MM.1S (cell line): ENCODE results near the gene MS4A4E.

Source experiments
- DNase-seq: peaks from one replicate; pipeline ENCODE4 v3.0.0-alpha.2; 2015
- H2AFZ ChIP-seq: fragments of 300-600 bp; sonication (generic); 2 replicates; pipeline ENCODE4 v1.6.0; 2016; ENCODE audit warnings: antibody characterized with exemption, low read length
- H3F3A ChIP-seq: fragments of 300-600 bp; sonication (generic); 2 replicates; pipeline ENCODE4 v1.6.1; 2016; ENCODE audit warnings: mild to moderate bottlenecking, antibody characterized with exemption, low read length, moderate library complexity, mixed read lengths; ENCODE audit not compliant: insufficient read depth
- H3K27ac ChIP-seq: fragments of 300-600 bp; sonication (generic); 2 replicates; pipeline ENCODE4 v1.5.1; 2016; ENCODE audit warnings: mild to moderate bottlenecking, low read length
- H3K27me3 ChIP-seq: fragments of 300-600 bp; sonication (generic); replicated peaks from 2 replicates; pipeline ENCODE4 v1.6.0; 2016; ENCODE audit warnings: low read length; ENCODE audit not compliant: insufficient read depth
- H3K36me3 ChIP-seq: fragments of 300-600 bp; sonication (generic); replicated peaks from 2 replicates; pipeline ENCODE4 v1.6.1; 2016; ENCODE audit warnings: mild to moderate bottlenecking, low read length, mixed read lengths; ENCODE audit not compliant: insufficient read depth
- H3K4me1 ChIP-seq: fragments of 300-600 bp; sonication (generic); 2 replicates; pipeline ENCODE4 v1.6.1; 2016; ENCODE audit warnings: low read length, mixed read lengths
- H3K4me2 ChIP-seq: fragments of 300-600 bp; sonication (generic); 2 replicates; pipeline ENCODE4 v1.6.0; 2016; ENCODE audit warnings: low read depth, low read length
- H3K4me3 ChIP-seq: fragments of 300-600 bp; sonication (generic); 2 replicates; pipeline ENCODE4 v1.5.1; 2016; ENCODE audit warnings: low read length, mixed read lengths
- H3K79me2 ChIP-seq: fragments of 300-600 bp; sonication (generic); 2 replicates; pipeline ENCODE4 v1.6.1; 2016; ENCODE audit warnings: mixed run types, low read length, mixed read lengths
- H3K9ac ChIP-seq: fragments of 300-600 bp; sonication (generic); 2 replicates; pipeline ENCODE4 v1.6.1; 2016; ENCODE audit warnings: low read length, mixed read lengths
- H3K9me2 ChIP-seq: fragments of 300-600 bp; sonication (generic); replicated peaks from 2 replicates; pipeline ENCODE4 v1.6.1; 2016; ENCODE audit warnings: mild to moderate bottlenecking, low read length, mixed read lengths; ENCODE audit not compliant: insufficient read depth
- H3K9me3 ChIP-seq: fragments of 300-600 bp; sonication (generic); replicated peaks from 2 replicates; pipeline ENCODE4 v1.6.1; 2016; ENCODE audit warnings: mild to moderate bottlenecking, low read length, mixed read lengths; ENCODE audit not compliant: insufficient read depth
- H4K20me1 ChIP-seq: fragments of 300-600 bp; sonication (generic); 2 replicates; pipeline ENCODE4 v1.6.1; 2016; ENCODE audit warnings: mild to moderate bottlenecking, low read length, moderate library complexity, mixed read lengths; ENCODE audit not compliant: insufficient read depth
- EZH2 ChIP-seq: fragments of 300-600 bp; sonication (generic); optimal IDR thresholded peaks from 2 replicates; pipeline ENCODE3; 2017; ENCODE audit warnings: low read depth, mild to moderate bottlenecking, antibody characterized with exemption, low read length, mixed read lengths
- EZH2phosphoT487 ChIP-seq: fragments of 300-600 bp; sonication (generic); IDR thresholded peaks from 2 replicates; pipeline ENCODE4 v1.6.1; 2018; ENCODE audit warnings: antibody characterized with exemption, low read length
- TF ChIP-seq, protein P1 (sequence below): fragments of 300-600 bp; sonication (generic); IDR thresholded peaks from 2 replicates; pipeline ENCODE4 v1.5.1; 2016; ENCODE audit warnings: antibody characterized with exemption, low read length, mixed read lengths

The MS4A4E gene

DNA sequence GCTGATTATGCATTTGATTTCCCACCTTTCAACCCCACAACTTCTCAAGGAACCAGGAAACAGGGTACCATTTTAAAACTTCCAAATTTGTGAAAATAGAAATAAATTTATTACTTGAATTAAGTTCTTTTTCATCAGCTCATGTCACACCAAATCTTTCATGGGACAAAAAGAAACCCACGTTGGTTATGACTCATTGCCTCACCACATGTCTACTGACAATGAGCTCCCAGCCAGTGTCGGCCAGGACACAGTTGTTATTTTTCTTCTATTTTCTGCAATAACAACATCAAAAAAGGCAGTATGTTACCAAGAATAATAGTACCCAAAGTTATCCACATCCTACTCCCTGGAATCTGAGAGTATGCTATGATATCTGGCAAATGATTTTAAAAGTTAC lies 77.4 kb downstream of the MS4A4E start:
- Histone ChIP-seq H3K4me2 (no peak overlapping the region), H3F3A (no peaks in the 10 kb centered on the region), H3K27ac (no peak overlapping the region), H3K9ac (no peak overlapping the region), H3K36me3 (no peaks in the 10 kb centered on the region), H4K20me1 (no peaks in the 10 kb centered on the region), H3K9me2 (no peaks in the 10 kb centered on the region), H2AFZ (no peak overlapping the region), H3K4me3 (no peak overlapping the region), H3K9me3 (no peaks in the 10 kb centered on the region), H3K4me1 (no peaks in the 10 kb centered on the region), H3K27me3 (no peaks in the 10 kb centered on the region), H3K79me2 (no peaks in the 10 kb centered on the region)
- no peak for DNase-seq
- TF ChIP-seq EZH2phosphoT487 = no peak
- TF ChIP-seq EZH2 = no peak

- H2AFZ ChIP-seq = no peak overlapping the region
- TF ChIP-seq EZH2 (no peak), EZH2phosphoT487 (no peak)
- TF ChIP-seq, protein P1, sequence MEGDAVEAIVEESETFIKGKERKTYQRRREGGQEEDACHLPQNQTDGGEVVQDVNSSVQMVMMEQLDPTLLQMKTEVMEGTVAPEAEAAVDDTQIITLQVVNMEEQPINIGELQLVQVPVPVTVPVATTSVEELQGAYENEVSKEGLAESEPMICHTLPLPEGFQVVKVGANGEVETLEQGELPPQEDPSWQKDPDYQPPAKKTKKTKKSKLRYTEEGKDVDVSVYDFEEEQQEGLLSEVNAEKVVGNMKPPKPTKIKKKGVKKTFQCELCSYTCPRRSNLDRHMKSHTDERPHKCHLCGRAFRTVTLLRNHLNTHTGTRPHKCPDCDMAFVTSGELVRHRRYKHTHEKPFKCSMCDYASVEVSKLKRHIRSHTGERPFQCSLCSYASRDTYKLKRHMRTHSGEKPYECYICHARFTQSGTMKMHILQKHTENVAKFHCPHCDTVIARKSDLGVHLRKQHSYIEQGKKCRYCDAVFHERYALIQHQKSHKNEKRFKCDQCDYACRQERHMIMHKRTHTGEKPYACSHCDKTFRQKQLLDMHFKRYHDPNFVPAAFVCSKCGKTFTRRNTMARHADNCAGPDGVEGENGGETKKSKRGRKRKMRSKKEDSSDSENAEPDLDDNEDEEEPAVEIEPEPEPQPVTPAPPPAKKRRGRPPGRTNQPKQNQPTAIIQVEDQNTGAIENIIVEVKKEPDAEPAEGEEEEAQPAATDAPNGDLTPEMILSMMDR = no peak
- no peak for DNase-seq
- no peaks in the 10 kb centered on the region for H3K9me2 ChIP-seq
- no peak overlapping the region for H3K27ac ChIP-seq
- H3K9me3 ChIP-seq = no peaks in the 10 kb centered on the region
- H3K4me1 ChIP-seq = no peaks in the 10 kb centered on the region
- no peaks in the 10 kb centered on the region for H3K79me2 ChIP-seq
- no peak overlapping the region for H3K4me3 ChIP-seq
- H3F3A ChIP-seq = no peaks in the 10 kb centered on the region
- H4K20me1 ChIP-seq = no peaks in the 10 kb centered on the region
- no peak overlapping the region for H3K9ac ChIP-seq
- no peak overlapping the region for H3K4me2 ChIP-seq
- H3K36me3 ChIP-seq = no peaks in the 10 kb centered on the region
- H3K27me3 ChIP-seq = no peaks in the 10 kb centered on the region
Measured at GRCh38 chr11:60164550-60165075, 78.3 kb downstream of the MS4A4E start.

GRCh38 chr11:60161766-60162165 lies 81.2 kb downstream of the MS4A4E start:
- Histone ChIP-seq H3K27ac (no peak overlapping the region), H2AFZ (no peak overlapping the region), H3K27me3 (no peaks in the 10 kb centered on the region), H3K9me3 (no peaks in the 10 kb centered on the region), H3K9me2 (no peaks in the 10 kb centered on the region), H3K36me3 (no peaks in the 10 kb centered on the region), H3K4me2 (no peak overlapping the region), H3K9ac (no peak overlapping the region), H3F3A (no peaks in the 10 kb centered on the region), H4K20me1 (no peaks in the 10 kb centered on the region), H3K79me2 (no peaks in the 10 kb centered on the region), H3K4me1 (no peaks in the 10 kb centered on the region), H3K4me3 (no peak overlapping the region)
- DNase-seq = no peak
- TF ChIP-seq EZH2 (no peak), EZH2phosphoT487 (no peak)
- TF ChIP-seq, protein P1 = no peak

GRCh38 chr11:60161107-60161506 lies 81.8 kb downstream of the MS4A4E start:
- DNase-seq = no peak

More at GRCh38 chr11:60161107-60161506, 81.8 kb downstream of the MS4A4E start:
- no peak overlapping the region for H3K27ac ChIP-seq
- no peaks in the 10 kb centered on the region for H3K9me2 ChIP-seq
- no peaks in the 10 kb centered on the region for H3K36me3 ChIP-seq
- TF ChIP-seq EZH2 = no peak
- no peak for TF ChIP-seq EZH2phosphoT487
- TF ChIP-seq, protein P1 = no peak
- H3K9ac ChIP-seq = no peak overlapping the region
- H3K79me2 ChIP-seq = no peaks in the 10 kb centered on the region
- no peaks in the 10 kb centered on the region; the same call in 1 of the 2 replicates for H3K4me1 ChIP-seq
- H2AFZ ChIP-seq = no peak overlapping the region
- H3K9me3 ChIP-seq = no peaks in the 10 kb centered on the region
- H3K27me3 ChIP-seq = no peaks in the 10 kb centered on the region
- H4K20me1 ChIP-seq = no peaks in the 10 kb centered on the region
- H3F3A ChIP-seq = no peaks in the 10 kb centered on the region
- H3K4me3 ChIP-seq = no peak overlapping the region
- H3K4me2 ChIP-seq = no peak overlapping the region
